Mononuclear cell (primary cell): ENCODE results near the gene JPH3. TPM values are rescaled to one million over a fixed set of nuclear protein-coding genes. Genes with fewer than 3 reads are reported as not detected.
"Not testable (repeated sequence)": the region's sequence is repeated elsewhere in the genome, so short reads cannot be mapped to it uniquely, and the experiment has no call there.

Experiments used
- H3K27me3 ChIP-seq: 2 replicates; pipeline ENCODE4 v1.6.0; 2011; ENCODE audit warnings: low read length, control low read depth; ENCODE audit not compliant: insufficient read depth
- H3K4me1 ChIP-seq: 2 replicates; pipeline ENCODE4 v1.5.1; 2011; ENCODE audit warnings: mild to moderate bottlenecking, low read length, control low read depth; ENCODE audit not compliant: insufficient read depth
- H3K4me3 ChIP-seq: 2 replicates; pipeline ENCODE4 v1.5.1; 2011; ENCODE audit warnings: mild to moderate bottlenecking, low read length, moderate library complexity
- H3K9me3 ChIP-seq: 2 replicates; pipeline ENCODE4 v1.5.1; 2011; ENCODE audit warnings: low read depth, mild to moderate bottlenecking, control low read depth, low read length
- total RNA-seq: library from RNA; depleted of rRNA; stranded (reverse); fragments of >200 nt; gene quantifications from one replicate; pipeline ENCODE4 v1.2.3, GENCODE V29; 2012

Gene JPH3
- total RNA-seq, 1 donor, result not detected

GRCh38 chr16:87718831-87719230 lies 116.5 kb downstream of the JPH3 start:
- not testable (repeated sequence) for H3K4me3 ChIP-seq, H3K9me3 ChIP-seq, H3K27me3 ChIP-seq
- H3K4me1 ChIP-seq, result peaks cover 23% of the 10 kb centered on the region

GRCh38 chr16:87720446-87720845 lies 118.1 kb downstream of the JPH3 start:
- H3K27me3 ChIP-seq, result no peaks in the 10 kb centered on the region
- H3K9me3 ChIP-seq, result no peaks in the 10 kb centered on the region
- peaks cover 14% of the 10 kb centered on the region for H3K4me1 ChIP-seq
- H3K4me3 ChIP-seq, result no peak overlapping the region

- no peaks in the 10 kb centered on the region for H3K27me3 ChIP-seq
- H3K4me3 ChIP-seq, result no peak overlapping the region
- H3K9me3 ChIP-seq, result no peaks in the 10 kb centered on the region
- H3K4me1 ChIP-seq, result peaks cover 18% of the 10 kb centered on the region
These were observed 119.6 kb downstream of the JPH3 start for GRCh38 chr16:87721622-87722585.

- H3K9me3 ChIP-seq, result no peaks in the 10 kb centered on the region
- peaks cover 18% of the 10 kb centered on the region for H3K4me1 ChIP-seq
- no peak overlapping the region for H3K4me3 ChIP-seq
- no peaks in the 10 kb centered on the region for H3K27me3 ChIP-seq
These were observed 120.4 kb downstream of the JPH3 start for GRCh38 chr16:87722590-87723225.

- Histone ChIP-seq H3K27me3 (no peaks in the 10 kb centered on the region), H3K4me1 (peaks cover 18% of the 10 kb centered on the region), H3K4me3 (no peak overlapping the region), H3K9me3 (no peaks in the 10 kb centered on the region)
These were observed 120.9 kb downstream of the JPH3 start for GRCh38 chr16:87723226-87723623.

GRCh38 chr16:87724490-87725291 lies 122.4 kb downstream of the JPH3 start:
- peaks cover 18% of the 10 kb centered on the region for H3K4me1 ChIP-seq
- H3K9me3 ChIP-seq, result no peaks in the 10 kb centered on the region
- H3K4me3 ChIP-seq, result no peak overlapping the region
- no peaks in the 10 kb centered on the region for H3K27me3 ChIP-seq

- Histone ChIP-seq H3K4me3 (no peak overlapping the region), H3K4me1 (peaks cover 18% of the 10 kb centered on the region), H3K27me3 (no peaks in the 10 kb centered on the region), H3K9me3 (no peaks in the 10 kb centered on the region)
These were observed 123.4 kb downstream of the JPH3 start for GRCh38 chr16:87725596-87726235.

GRCh38 chr16:87726577-87726976 lies 124.3 kb downstream of the JPH3 start:
- not testable (repeated sequence) for H3K9me3 ChIP-seq, H3K27me3 ChIP-seq, H3K4me3 ChIP-seq
- peaks cover 18% of the 10 kb centered on the region for H3K4me1 ChIP-seq

- H3K27me3 ChIP-seq, result no peaks in the 10 kb centered on the region
- H3K9me3 ChIP-seq, result no peaks in the 10 kb centered on the region
- peaks cover 18% of the 10 kb centered on the region for H3K4me1 ChIP-seq
- no peak overlapping the region for H3K4me3 ChIP-seq
These were observed 125.0 kb downstream of the JPH3 start for GRCh38 chr16:87727346-87727745.

- Histone ChIP-seq H3K4me3 (no peak overlapping the region), H3K9me3 (no peaks in the 10 kb centered on the region), H3K27me3 (no peaks in the 10 kb centered on the region), H3K4me1 (peaks cover 11% of the 10 kb centered on the region)
These were observed 125.7 kb downstream of the JPH3 start for GRCh38 chr16:87728026-87728425.

GRCh38 chr16:87729266-87729954 lies 127.1 kb downstream of the JPH3 start:
- no peaks in the 10 kb centered on the region for H3K9me3 ChIP-seq
- H3K4me3 ChIP-seq, result no peak overlapping the region
- H3K4me1 ChIP-seq, result peaks cover 9% of the 10 kb centered on the region
- no peaks in the 10 kb centered on the region for H3K27me3 ChIP-seq

- no peaks in the 10 kb centered on the region for H3K27me3 ChIP-seq
- H3K9me3 ChIP-seq, result no peaks in the 10 kb centered on the region
- no peak overlapping the region for H3K4me3 ChIP-seq
- peaks cover 4% of the 10 kb centered on the region for H3K4me1 ChIP-seq
These were observed 129.3 kb downstream of the JPH3 start for GRCh38 chr16:87731607-87732006.

- no peak overlapping the region for H3K4me3 ChIP-seq
- H3K9me3 ChIP-seq, result no peaks in the 10 kb centered on the region
- peaks cover 4% of the 10 kb centered on the region for H3K4me1 ChIP-seq
- no peaks in the 10 kb centered on the region for H3K27me3 ChIP-seq
These were observed 130.9 kb downstream of the JPH3 start for GRCh38 chr16:87733190-87733589.

- no peaks in the 10 kb centered on the region for H3K27me3 ChIP-seq
- peaks cover 4% of the 10 kb centered on the region for H3K4me1 ChIP-seq
- no peaks in the 10 kb centered on the region for H3K9me3 ChIP-seq
- H3K4me3 ChIP-seq, result no peak overlapping the region
These were observed 132.3 kb downstream of the JPH3 start for GRCh38 chr16:87734644-87735043.
